ENCODE results near the gene APOL6.
"Not testable (repeated sequence)": the region's sequence is repeated elsewhere in the genome, so short reads cannot be mapped to it uniquely, and the experiment has no call there.

The APOL6 gene

DNA sequence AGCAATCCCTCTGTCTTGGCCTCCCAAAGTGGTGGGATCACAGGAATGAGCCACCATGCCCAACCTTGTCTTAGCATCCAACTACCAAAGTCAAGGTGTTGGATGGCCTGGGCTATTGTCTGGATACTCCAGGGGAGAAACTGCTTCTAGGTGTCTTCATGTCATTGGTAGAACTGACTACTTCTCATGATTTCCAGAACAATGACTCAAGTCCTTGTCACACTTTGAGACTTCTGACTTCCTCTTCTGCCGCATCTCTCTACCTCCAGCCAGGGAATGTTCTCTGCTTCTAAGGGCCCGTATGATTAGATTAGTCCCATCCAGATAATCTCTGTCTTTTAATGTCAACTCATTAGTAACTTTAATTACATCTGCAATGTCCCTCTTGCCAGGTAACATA is 30.6 kb downstream of the APOL6 start:
- ChIA-PET POLR2A (ENCODE audit: low non-redundant PET) (no interaction called here), CTCF (interaction anchor here (0.8 kb wide), 1 partner anchor 158 kb away, joined by 3 read pairs; no protein-coding TSS in a partner anchor)
- no peak for TF ChIP-seq CTCF (conservative IDR thresholded peaks at IDR 0.05; ENCODE audit: low read depth)

DNA sequence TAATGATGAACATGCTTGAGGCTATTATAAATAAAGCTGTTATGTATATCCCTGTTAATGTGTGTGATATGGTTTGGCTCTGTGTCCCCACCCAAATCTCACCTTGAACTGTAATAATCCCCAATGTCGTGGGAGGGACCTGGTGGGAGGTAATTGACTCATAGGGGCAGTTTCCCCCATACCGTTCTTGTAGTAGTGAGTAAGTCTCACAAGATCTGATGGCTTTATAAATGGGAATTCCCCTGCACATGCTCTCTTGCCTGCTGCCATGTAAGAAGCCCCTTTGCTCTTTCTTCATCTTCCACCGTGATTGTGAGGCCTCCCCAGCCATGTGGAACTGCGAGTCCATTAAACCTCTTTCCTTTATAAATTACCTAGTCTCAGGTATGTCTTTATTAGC is 31.2 kb downstream of the APOL6 start:
- POLR2A ChIA-PET (ENCODE audit: low non-redundant PET); DNase-seq (ENCODE audit: low spot score); H3K27ac ChIP-seq: not testable (repeated sequence)
- CTCF ChIA-PET: interaction anchor here (0.6 kb wide), 1 partner anchor 617 kb away, joined by 4 read pairs; no protein-coding TSS in a partner anchor

More for the DNA sequence above, 30.6 kb downstream of the APOL6 start:
- H3K27ac ChIP-seq: no peak overlapping the region
- no peak for DNase-seq (ENCODE audit: low spot score)

- DNase-seq (ENCODE audit: low spot score): no peak
- H3K27ac ChIP-seq: no peak overlapping the region
- CTCF ChIA-PET: no interaction called here
- no peak for TF ChIP-seq CTCF (conservative IDR thresholded peaks at IDR 0.05; ENCODE audit: low read depth)
- POLR2A ChIA-PET (ENCODE audit: low non-redundant PET): no interaction called here
These were observed 33.3 kb downstream of the APOL6 start for GRCh38 chr22:35681454-35682052.

GRCh38 chr22:35683560-35683959 is 35.3 kb downstream of the APOL6 start:
- TF ChIP-seq CTCF (conservative IDR thresholded peaks at IDR 0.05; ENCODE audit: low read depth): no peak
- POLR2A ChIA-PET (ENCODE audit: low non-redundant PET): no interaction called here
- H3K27ac ChIP-seq: no peak overlapping the region
- CTCF ChIA-PET: no interaction called here
- DNase-seq (ENCODE audit: low spot score): no peak

GRCh38 chr22:35684270-35684700 is 36.0 kb downstream of the APOL6 start:
- no peak for DNase-seq (ENCODE audit: low spot score)
- no peak for TF ChIP-seq CTCF (conservative IDR thresholded peaks at IDR 0.05; ENCODE audit: low read depth)
- ChIA-PET POLR2A (ENCODE audit: low non-redundant PET) (no interaction called here), CTCF (no interaction called here)
- no peak overlapping the region for H3K27ac ChIP-seq

DNA sequence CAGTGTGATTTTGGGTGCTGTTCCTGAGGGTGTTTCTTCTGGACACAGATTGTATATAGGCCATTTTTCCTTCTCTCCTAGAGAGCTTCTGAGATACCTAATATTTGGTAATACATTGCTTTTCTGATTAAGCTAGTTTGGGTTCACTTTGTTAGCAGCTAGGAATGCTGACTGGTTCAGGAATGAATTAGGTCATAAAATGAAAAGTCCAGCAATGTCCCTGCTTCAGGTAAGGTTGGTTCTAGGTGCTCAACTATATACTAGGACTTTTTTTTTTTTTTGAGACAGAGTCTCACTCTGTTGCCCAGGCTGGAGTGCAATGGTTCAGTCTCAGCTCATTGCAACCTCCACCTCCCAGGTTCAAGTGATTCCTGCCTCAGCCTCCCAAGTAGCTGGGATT is 36.5 kb downstream of the APOL6 start:
- DNase-seq (ENCODE audit: low spot score): no peak
- no peak for TF ChIP-seq CTCF (conservative IDR thresholded peaks at IDR 0.05; ENCODE audit: low read depth)
- H3K27ac ChIP-seq: no peak overlapping the region
- CTCF ChIA-PET: no interaction called here
- POLR2A ChIA-PET (ENCODE audit: low non-redundant PET): no interaction called here

DNA sequence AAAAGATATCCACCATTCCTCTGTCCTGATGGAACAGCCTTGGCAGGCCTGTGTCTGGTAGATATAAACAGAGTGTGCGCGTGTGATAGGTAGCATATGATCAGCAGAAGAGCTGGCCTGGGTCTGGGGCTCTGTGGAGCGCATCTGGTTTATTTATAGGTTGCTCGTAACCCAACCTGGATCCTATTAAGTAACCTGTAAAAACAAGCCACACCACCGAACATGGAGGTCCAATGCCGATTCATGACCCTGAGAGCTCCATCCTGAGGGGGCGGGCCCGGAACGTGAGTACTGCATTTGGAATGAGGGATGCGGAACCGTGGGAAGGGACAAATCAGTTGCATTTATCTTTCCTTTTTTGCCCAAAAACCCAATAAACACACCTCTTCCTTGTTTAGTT is 37.5 kb downstream of the APOL6 start:
- ChIA-PET POLR2A (ENCODE audit: low non-redundant PET) (no interaction called here), CTCF (no interaction called here)
- no peak for TF ChIP-seq CTCF (conservative IDR thresholded peaks at IDR 0.05; ENCODE audit: low read depth)
- no peak overlapping the region for H3K27ac ChIP-seq
- peak; percentile 13 for DNase-seq (ENCODE audit: low spot score)

Measured in RWPE1 (cell line).